CD4-positive, alpha-beta T cell treated with Interleukin-17A for 1 hour (primary cell): ENCODE results near the gene PIP5K1A.
"Not testable (repeated sequence)": the region's sequence is repeated elsewhere in the genome, so short reads cannot be mapped to it uniquely, and the experiment has no call there.

Source experiments
- DNase-seq: peaks from one replicate; pipeline ENCODE4 v3.0.0-alpha.2; 2020

PIP5K1A gene

DNA sequence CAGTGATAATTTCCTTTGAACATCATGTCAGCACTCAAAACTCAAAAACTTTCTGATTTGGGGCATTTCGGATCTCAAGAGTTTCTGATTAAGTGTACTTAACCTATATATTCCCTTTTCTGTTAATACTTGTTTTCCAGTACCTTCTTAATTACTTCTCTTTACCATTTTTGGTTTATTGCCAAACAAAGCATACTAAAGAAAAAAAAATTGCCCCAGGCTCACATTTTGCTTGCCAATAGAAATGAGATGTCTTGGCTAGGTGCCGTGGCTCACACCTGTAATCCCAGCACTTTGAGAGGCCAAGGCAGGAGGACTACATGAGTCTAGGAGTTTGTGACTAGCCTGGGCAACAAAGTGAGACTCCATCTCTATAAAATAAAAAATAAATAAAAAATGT is 61.0 kb downstream of the PIP5K1A start:
- DNase-seq, result no peak

DNA sequence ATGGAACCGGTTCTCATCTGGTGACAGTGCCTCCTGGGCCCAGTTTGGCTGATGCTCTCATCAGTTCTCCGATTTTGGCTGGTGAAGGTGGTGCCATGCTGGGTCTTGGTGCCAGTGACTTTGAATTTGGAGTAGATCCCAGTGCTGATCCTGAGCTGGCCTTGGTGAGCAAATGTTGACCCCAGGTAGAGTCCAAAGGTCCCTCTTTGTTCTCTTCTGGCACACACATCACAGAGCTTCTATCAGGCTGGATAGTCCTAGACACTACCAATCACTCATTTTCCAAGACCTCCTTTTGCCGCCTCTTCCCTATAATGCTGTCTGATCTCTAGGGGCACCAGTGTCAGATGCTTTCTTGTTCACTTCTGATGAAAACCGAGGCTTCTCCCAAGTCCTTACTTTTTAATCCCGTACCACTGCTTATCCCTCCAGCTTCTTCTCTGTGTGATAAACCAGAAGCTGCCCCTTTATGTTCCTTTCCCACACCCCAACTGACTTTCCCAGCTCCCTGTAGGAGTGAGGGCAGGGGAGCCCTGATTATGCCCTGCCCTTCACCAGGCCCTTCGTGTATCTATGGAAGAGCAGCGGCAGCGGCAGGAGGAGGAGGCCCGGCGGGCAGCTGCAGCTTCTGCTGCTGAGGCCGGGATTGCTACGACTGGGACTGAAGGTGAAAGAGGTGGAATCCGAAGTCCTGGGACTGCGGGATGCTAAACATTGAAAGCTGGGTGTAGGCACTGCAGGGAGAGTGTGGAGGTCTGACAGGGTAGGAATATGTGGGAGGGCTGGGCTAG is 67.3 kb downstream of the PIP5K1A start:
- no peak for DNase-seq

DNA sequence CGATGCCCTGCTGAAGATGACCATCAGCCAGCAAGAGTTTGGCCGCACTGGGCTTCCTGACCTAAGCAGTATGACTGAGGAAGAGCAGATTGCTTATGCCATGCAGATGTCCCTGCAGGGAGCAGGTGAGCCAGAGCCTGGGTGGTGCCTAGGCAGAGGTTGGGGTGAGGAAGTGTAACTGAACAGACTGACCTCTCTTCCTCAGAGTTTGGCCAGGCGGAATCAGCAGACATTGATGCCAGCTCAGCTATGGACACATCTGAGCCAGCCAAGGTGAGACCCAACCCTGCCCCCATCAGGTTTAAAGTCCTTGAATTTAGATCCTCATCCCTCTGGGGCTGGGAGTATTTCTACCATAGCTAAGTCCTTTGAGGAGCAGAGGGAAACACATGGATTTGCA is 68.0 kb downstream of the PIP5K1A start:
- DNase-seq, result no peak

DNA sequence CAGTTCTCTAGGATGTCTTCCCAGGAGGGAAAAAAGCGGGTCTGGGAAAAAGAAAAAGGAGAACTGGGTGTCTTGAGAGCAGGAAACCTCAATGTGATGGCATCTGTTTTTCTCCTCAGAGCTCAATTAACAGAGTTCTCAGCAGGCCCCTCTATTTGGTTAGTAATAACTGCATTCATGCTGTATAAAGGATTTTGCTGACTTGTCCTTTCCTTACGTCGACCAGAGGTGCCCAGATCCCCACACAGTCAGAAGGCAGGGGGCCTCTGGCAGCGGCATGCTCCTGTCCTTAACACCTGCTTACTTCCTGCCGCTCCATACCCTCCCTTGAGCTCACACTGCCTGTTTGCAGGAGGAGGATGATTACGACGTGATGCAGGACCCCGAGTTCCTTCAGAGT is 68.5 kb downstream of the PIP5K1A start:
- no peak for DNase-seq

DNA sequence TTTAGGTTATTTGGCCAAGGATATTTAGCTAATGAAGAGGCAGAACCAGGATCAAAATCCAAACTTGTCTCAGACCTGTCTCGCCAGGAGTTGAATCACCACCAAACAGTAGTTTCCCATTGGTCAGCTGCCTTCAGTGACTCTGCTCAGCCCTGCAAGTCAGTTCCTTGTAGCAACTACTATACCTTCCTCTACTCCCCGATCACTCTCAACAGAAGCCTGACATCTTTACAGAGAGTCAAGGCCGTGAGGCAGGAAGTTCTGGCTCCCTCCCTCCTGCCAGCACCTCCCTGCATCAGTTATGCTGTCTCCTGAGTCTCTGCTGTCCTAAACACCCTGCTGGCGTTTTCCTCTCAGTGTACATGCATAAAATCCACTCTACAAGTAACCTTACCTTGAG is 69.4 kb downstream of the PIP5K1A start:
- no peak for DNase-seq

DNA sequence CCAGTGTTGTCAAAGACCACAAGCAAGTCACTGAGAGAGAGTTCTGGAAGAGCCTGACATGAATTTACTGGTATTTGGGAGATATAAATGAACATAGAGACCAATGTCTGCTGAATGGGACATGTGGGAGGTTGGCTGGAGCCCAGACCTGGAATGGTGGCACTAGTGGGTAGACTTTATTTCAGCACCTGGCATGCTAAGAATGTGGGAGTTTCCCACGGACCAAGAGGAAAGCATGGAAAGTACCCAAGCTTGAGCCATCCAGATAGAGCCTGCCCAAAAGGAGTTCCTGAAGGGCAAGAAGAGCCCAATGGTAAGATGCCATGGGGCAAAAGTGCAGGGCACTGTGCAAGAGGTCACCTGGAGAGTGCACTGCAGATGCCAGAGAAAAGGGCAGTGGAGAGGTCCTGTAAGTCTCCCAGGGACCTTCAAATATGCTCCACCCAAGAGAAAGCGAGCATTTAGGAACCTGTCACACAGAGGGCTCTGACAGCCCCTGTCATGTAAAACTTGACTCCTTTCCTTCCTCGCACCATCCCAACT is 75.6 kb downstream of the PIP5K1A start:
- no peak for DNase-seq

DNA sequence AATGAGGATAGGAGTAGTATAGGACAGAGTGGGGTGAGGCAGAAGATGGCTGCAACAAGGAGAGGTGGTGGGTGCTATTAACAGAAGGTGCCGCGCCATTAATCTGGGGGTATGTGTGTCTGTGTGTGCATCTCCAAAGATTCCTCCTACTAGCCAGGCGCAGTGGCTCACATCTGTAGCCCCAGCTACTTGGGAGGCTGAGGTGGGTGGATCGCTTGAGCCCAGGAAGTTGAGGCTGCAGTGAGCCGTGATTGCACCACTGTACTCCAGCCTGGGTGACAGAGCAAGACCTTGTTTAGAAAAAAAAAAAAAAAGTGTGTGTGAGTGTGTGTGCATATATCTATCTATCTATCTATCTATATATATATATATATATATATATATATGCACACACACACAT is 77.0 kb downstream of the PIP5K1A start:
- DNase-seq, result not testable (repeated sequence)

DNA sequence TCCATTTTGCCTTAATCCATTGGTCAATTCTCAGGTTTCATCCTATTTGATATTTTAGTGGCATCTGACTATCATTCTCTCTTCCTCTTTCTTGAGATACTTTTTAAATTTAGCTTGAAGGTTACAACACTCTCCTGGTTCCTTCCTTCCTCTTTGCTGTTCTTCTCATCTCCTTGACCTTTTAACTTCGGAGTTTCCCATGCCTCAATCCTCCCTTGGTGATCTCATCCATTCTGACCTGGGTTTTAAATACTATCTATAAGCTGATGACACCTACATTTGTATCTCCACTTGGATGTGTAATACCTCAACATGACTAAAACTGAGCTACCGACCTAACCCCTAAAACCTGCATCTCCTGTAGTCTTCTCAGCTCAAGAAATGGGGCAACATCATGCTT is 78.9 kb downstream of the PIP5K1A start:
- DNase-seq, result peak; percentile 24

DNA sequence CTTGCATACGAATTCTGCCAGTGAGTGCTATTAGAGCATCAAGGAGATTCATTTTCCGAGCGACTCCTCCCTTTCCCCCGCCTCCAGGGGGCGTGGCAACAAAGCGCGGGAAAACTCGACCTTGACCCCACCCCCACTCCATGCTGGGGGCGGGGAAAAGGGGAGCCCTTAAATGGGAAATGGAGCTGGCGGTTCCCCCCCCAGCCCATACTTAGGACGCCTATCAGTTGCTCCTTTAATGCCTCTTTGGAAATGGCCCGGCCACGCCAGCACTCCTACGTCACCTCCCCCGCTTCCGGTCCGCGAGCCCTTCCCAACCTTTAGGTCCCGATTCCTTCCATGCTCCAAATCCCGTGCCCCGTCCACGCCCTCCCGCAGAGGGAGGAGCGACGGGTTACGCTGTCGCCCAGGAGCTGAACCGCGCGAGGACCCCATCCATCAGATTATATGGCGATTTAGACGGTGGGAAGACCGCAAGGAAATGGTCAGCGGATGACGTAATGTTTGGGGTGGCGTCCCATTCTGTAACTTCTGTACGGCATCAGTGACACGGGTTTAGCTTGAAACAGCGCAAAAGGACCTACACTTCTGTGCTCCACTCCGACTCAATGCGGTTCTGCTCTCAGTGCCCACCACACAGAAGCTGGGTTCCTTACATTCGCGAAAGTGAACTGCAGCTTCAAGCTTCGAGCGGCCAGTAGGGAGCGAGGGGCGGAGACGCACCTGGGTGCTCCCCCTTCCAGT is 83.0 kb downstream of the PIP5K1A start:
- peak; percentile 97 for DNase-seq

DNA sequence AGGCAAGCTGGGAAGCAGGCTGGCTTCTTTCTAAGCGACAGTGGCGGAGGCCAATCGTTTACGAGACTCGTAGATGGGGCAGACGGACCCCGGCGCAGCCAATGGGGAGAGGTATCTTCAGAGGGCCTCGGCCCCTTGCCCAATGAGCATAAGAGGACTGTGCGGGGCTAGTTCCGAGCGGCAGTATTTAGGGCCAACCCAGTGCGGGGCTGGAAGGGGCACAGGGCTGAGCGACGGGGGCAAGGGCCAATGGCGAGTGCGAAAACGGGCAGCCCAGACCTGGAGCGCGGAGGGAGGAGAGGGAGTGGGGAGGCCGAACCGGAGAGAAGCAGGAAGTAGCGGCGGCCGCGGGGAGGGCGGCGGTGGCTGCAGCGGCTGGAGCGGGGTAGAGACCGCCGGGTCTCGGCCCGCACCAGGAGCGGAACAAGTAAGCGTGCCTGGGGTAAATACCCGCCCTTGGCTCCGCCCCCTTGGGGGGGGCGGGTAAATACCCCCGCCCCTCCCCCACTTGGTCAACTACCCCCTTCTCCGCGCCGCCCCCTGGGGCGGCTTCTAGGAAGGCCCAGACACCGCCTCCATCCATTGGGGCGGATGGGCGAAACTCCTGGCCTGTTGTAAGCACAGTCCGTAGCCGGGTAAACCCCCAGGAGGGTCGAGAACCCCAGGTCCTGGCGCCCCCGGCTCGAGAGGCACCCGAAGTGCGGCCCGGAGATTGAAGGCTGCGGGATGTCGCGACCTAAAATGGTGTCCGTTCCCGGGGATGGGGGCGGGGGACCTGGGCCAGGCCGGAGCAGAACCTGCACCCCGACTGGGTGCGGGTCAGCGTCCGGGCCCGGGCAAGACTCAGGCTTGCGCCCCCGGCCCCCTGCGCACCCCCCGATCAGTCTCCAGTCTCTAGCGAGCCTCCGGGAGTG is 83.9 kb downstream of the PIP5K1A start, which contains the start of gene ZNF687:
Gene ZNF687 (plus strand): TSS at position 331 of the 914 bp plus-strand sequence. CDS start 3,993 bp downstream, outside the sequence.
- DNase-seq, result peak; percentile 100

DNA sequence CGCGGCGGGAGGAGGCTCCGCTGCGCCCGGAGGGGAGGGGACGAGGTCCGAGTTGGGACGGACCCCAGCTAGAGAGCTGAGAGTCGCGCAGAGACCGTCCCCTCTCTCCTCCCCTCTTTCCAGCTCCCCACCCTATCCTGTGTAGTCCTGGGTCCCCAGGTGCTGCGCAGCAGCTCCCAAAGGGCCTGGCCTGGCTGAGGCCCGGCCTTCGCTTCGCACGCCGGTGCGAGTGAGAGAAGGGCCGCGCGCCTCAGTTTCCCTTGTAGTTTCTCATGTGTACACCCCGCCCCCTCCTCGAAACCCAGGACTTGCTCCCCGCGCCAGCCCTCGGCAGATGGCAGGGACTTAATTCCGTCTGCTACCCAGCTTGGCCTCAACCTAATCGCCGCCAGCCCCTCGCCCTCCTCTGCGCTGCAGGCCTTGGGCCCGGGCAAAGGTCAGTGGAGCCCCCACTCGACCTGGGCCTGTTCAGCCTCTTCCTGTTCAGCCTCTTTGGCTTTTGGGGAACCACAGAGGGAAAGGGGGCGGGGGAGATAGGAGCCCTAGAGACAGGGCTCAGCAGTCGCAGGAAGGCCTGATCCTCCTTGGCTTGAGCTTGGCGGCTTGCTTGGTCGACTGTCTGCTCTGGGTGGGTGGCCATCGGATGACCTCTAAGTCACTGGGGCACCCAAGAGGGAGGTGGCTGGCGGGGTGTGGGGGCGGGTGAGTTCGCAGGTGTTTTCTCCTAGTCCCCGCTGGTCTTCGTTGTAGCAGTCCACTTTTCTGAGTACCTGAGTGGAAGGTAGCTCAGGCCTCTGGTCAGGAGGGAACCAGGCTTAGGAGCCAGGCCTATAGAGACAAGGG is 84.8 kb downstream of the PIP5K1A start:
- peak; percentile 30 for DNase-seq

DNA sequence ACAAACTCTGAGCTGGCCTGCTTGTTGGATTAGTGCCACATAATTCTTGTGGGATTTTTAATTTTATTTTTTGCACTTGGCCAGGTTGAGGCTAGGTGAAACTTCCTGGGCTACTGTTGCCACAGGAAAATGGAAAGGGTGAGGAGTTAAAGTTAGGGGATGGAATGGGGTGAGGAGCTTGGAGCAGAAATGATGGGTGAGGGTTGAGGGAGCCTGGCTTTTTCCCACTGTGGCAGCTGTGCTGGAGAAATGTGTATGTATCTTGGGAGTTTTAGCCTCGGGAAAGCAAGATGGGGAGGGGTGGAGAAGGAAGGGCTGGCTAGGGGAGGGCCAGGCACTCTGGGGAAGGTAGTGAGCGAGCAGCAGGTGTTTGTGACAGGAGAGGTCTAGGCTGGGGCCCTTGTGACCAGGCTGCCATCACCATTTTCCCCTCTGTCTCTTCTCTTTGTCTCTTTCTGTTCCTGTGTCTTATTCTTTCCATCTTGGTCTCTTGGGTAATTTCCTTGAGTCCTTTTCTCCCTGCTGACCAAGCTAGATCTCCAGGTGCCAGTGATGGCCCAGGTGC is 85.7 kb downstream of the PIP5K1A start:
- DNase-seq, result no peak

DNA sequence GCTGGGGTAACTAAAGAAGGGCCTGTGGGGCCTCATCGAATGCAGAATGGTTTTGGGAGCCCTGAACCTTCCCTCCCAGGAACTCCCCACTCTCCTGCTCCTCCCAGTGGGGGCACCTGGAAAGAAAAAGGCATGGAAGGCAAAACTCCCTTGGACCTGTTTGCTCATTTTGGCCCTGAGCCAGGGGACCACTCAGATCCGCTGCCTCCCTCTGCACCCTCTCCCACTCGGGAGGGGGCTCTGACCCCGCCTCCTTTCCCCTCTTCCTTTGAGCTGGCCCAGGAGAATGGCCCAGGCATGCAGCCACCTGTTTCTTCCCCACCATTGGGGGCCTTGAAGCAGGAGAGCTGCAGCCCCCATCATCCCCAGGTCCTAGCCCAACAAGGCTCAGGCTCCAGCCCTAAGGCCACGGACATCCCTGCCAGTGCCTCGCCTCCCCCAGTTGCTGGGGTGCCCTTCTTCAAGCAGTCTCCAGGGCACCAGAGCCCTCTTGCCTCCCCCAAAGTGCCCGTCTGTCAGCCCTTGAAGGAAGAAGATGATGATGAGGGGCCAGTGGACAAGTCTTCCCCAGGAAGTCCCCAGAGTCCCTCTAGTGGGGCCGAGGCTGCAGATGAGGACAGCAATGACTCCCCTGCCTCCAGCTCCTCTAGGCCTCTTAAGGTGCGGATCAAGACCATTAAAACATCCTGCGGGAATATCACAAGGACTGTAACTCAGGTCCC is 88.4 kb downstream of the PIP5K1A start:
- no peak for DNase-seq

DNA sequence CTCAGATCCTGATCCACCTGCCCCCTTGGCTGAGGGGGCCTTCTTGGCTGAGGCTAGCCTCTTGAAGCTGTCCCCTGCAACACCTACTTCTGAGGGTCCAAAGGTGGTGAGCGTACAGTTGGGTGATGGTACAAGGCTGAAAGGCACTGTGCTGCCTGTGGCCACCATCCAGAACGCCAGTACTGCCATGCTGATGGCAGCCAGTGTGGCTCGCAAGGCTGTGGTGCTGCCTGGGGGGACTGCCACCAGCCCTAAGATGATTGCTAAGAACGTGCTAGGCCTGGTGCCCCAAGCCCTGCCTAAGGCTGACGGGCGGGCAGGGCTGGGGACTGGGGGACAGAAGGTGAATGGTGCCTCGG is 89.0 kb downstream of the PIP5K1A start:
- DNase-seq, result no peak

DNA sequence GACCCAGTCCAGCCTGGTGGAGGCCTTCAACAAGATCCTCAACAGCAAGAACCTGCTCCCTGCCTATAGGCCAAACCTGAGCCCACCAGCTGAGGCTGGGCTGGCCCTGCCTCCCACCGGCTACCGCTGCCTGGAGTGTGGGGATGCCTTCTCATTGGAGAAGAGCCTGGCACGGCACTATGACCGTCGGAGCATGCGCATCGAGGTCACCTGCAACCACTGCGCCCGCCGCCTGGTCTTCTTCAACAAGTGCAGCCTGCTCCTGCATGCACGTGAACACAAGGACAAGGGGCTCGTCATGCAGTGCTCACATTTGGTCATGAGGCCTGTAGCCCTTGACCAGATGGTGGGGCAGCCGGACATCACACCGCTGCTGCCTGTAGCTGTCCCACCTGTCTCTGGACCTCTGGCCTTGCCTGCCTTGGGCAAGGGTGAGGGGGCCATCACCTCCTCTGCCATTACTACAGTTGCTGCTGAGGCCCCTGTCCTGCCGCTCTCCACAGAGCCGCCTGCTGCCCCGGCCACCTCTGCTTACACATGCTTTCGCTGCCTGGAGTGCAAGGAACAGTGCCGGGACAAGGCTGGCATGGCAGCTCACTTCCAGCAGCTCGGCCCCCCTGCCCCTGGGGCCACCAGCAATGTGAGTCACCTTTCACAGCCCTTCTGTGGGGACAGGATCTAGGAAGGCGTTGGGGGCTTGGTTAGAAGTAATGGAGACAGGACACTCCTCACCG is 89.6 kb downstream of the PIP5K1A start:
- DNase-seq, result no peak

DNA sequence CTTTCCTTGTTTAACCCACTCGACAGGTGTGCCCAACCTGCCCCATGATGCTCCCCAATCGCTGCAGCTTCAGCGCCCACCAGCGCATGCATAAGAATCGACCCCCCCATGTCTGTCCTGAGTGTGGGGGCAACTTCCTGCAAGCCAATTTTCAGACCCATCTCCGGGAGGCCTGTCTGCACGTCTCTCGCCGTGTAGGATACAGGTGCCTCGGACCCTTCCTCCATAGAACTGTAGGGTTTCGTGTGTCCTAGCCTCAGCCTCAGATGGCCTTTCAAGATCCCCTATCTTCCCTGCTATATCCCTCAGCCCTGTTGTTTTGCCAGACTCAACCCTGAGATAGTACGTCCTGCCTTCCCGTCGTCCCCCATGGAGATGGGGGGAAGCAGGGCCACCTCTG is 90.2 kb downstream of the PIP5K1A start:
- DNase-seq, result no peak

DNA sequence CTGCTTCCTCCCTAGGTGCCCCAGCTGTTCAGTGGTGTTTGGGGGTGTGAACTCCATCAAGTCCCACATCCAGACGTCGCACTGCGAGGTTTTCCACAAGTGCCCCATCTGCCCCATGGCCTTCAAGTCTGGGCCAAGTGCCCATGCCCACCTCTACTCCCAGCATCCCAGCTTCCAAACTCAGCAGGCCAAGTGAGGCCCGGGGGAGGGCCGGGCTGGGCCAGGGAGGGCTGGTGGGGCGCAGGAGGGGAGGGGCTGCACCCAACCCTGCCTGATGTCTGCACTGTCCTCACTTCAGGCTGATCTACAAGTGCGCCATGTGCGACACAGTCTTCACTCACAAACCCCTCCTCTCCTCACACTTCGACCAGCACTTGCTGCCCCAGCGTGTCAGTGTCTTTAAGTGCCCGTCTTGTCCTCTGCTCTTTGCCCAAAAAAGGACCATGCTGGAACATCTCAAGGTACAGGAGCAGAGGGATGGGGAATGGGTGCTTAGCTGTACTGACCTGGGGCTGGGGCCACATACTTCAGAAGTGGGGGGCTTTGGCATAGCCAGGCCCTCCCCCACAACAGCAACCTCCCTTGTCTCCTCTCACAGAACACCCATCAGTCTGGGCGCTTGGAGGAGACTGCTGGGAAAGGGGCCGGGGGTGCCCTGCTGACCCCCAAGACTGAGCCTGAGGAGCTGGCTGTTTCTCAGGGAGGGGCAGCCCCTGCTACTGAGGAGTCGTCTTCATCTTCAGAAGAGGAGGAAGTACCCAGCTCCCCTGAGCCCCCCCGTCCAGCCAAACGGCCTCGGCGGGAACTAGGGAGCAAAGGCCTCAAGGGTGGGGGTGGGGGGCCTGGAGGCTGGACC is 91.0 kb downstream of the PIP5K1A start:
- DNase-seq, result no peak

DNA sequence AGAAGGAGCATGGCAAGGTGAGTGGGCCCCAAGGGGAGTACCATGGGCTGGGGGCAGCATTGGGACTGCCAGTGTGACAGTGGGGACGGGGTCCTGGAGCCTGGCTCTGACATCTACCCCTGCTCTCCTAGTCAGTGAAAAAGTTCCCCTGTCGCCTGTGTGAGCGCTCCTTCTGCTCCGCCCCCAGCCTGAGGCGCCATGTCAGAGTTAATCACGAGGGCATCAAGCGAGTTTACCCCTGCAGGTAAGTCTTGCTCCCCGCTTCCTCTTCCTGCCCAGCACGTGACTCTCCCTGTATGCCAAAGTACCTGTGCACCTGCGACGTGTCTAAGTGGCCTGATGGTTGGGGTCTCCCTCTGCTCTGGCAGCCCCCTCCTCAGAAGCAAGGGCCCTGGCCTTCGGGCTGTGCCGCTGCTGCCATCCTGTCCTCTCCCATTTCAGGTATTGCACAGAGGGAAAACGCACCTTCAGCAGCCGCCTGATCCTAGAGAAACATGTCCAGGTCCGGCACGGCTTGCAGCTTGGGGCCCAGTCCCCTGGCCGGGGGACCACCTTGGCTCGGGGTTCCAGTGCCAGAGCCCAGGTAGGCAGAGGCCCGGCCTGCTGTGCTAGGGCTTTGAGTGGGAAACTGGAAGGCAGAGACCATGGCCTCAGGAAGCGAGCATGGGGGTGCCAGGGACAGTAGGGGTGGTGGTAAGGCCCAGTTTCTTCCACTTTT is 91.8 kb downstream of the PIP5K1A start:
- no peak for DNase-seq
